Activated CD4-positive, alpha-beta T cell treated with anti-CD3 and anti-CD28 coated beads, Interleukin-2, amount 50 U/mL, for 4 hours (primary cell): ENCODE data around the gene PRKD1.
"Not testable (repeated sequence)": the region's sequence is repeated elsewhere in the genome, so short reads cannot be mapped to it uniquely, and the experiment has no call there.

ENCODE experiments used
- DNase-seq, 2 experiments: peaks; one replicate each; pipeline ENCODE4 v3.0.0-alpha.2; 2020

PRKD1 gene

DNA sequence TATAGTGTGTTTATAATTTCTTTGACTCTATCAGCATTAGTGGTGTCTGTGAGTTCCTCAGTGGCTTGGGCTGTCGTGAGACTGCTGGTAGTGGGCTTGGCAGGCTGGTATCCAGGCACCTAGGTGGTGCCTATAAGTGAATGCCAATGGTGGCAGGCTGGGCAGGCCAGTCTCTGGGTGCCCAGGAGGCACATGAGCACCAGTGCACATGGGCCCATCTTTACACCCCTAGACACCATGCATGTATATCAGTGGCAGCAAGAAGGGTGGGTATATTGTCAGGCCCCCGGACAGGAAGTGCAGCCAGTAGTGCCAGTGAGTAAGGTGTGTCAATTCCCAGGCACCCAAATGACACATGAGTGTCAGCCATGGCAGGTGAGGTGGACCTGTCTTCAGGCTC, 138.2 kb downstream of the PRKD1 start:
- DNase-seq: no peak

- DNase-seq: no peak
These were observed 139.6 kb downstream of the PRKD1 start for GRCh38 chr14:29788093-29788492.

DNA sequence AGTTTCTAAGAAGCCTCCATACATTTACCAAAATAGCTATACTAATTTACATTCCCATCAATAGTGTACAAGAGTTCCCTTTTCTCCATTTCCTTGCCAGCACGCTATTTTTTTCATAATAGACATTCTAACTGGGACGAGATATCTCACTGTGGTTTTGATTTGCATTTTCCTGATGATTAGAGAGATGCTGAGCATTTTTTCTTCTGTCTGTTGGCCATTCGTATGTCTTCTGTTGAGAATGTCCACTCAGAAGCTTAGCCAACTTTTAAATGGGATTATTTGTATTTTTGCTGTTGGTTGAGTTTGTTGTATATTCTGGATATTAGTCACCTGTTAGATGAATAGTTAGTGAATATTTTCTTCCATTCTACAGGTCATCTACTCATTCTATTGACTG, 144.1 kb downstream of the PRKD1 start:
- DNase-seq: no peak

DNA sequence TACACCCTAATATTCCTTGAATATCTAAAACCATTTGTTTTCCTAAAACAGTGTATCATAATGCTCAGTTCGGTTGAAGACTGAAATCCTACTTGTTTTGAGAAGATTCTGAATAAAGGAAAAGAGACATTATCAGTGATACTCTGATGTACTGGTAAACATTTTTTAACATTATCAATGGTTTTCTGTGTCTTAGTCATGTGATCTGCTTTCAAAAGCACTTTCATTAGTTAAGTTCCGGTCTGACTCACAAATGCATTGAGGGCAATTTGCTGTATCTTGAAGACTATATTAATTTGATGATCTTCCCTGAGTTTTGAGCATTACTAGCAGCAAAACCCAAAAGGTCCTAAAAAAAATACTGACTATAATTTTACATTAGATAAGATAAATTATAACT, 145.6 kb downstream of the PRKD1 start:
- no peak for DNase-seq

DNA sequence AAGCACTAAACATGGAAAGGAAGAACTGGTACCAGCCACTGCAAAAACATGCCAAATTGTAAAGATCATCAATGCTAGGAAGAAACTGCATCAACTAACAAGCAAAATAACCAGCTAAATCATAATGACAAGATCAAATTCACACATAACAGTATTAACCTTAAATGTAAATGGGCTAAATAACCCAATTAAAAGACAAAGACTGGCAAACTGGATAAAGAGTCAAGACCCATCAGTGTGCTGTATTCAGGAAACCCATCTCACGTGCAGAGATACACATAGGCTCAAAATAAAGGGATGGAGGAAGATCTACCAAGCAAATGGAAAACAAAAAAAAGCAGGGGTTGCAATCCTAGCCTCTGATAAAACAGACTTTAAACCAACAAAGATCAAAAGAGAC, 150.5 kb downstream of the PRKD1 start:
- not testable (repeated sequence) for DNase-seq

GRCh38 chr14:29773990-29774389, 153.7 kb downstream of the PRKD1 start:
- no peak for DNase-seq

DNA sequence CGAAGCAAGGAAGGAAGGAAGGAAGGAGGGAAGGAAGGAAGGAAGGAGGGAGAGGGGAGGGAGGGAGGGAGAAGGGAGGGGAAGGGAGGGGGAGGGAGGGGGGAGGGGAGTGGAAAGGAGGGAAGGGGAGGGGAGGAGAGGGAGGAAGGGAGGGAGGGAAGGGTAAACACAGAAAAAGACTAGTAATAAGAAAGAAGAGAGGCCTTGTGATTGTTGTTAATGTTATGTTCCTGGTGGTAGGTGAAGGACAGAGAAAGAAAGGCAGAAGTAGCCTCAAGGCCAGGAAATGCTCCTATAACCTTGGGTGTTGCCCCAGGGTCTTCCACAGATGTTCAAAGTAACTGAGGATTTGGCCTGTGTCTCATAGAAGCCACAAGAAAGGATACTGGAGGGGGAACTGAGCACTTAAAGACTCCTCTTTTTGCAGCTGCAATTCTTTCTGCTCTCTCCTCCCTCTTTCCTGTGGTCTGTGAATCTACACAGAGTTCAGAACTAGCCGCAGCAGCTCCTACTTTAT, 164.2 kb downstream of the PRKD1 start:
- no peak for DNase-seq

GRCh38 chr14:29759521-29760340, 167.9 kb downstream of the PRKD1 start:
- no peak for DNase-seq

GRCh38 chr14:29757711-29758233, 169.9 kb downstream of the PRKD1 start:
- no peak for DNase-seq

- DNase-seq: no peak
These were observed 170.4 kb downstream of the PRKD1 start for GRCh38 chr14:29757188-29757680.

DNA sequence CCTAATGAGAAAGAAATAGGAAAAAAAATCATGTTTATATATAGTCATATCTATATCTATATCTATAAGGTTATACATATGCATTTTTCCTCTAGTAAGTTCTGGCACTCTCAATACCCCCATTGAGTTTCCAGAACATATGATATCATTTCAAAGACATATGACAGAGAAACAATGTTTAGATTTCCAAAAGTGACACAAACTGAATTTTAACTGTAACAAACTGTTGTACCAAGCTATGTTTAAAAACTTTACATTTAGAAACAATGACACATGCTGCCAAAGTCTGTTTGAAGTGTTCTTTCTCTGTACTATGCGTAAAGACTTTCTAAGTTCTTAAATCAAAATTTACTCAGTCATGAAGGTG, 171.6 kb downstream of the PRKD1 start:
- DNase-seq: no peak

DNA sequence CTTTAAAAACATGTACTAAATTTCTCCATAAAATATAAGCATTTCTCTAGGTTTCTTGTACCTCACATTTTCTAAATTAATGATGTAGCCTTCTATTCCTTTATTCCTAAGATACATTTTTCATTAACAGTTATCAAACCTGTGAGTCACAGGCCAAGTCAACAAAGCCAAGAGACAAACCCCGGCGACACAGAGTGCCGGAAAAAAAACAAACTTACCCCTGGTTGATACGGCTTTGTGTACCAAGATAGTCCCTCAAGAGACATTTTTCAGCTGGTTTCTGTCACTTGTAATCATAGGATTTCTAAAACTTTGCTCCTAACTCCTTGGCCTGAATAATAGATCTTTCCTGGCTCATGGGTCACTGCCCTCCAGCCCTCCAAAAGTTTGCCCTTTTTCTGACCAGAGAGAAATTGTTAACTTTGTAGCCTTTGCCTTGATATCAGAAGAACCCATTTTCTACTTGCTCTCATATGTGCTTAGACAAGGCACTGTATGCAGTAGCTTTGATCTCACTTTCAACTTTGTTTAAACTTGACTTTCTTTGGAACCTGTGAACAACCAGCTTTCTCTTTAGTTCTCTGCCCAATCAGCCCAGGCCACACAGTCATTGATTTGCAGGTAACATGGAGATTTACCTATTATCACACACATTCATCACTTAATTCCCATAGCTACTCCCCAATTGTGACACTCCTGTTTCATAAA, 172.2 kb downstream of the PRKD1 start:
- no peak for DNase-seq

- no peak for DNase-seq
These were observed 173.5 kb downstream of the PRKD1 start for GRCh38 chr14:29754134-29754533.

DNA sequence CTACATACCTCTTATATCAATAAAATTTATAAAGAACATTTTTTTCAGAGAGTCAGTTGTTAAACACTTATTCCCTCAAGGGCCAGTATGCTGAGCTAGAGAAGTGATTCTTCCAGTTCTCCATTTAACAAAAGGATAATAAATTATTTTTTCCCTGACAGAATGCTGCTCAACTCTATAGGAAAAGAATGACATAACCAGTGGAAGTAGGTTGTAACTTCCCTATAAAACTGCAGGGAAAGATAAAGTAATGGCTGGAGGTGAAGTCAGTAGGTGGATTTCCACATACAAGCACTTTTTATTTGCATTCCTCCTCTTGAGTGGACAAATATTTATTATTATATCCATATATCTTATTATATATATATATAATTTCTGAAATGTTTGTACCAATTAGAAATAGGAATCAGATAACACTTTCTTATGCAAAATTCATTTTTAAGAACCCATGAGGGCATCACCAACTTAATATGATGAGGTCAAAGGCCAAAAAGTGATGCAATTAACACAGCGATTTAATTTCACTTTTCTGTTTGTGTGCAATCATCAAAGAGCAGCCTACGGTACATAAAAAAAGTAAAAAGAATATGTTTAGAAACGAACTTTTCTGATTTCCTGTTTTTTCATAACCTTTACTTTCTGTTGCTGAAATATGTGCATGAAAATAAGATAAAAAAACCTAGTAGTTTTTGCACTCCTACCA, 175.3 kb downstream of the PRKD1 start:
- DNase-seq: no peak

- no peak for DNase-seq
These were observed 177.8 kb downstream of the PRKD1 start for GRCh38 chr14:29749829-29750228.

DNA sequence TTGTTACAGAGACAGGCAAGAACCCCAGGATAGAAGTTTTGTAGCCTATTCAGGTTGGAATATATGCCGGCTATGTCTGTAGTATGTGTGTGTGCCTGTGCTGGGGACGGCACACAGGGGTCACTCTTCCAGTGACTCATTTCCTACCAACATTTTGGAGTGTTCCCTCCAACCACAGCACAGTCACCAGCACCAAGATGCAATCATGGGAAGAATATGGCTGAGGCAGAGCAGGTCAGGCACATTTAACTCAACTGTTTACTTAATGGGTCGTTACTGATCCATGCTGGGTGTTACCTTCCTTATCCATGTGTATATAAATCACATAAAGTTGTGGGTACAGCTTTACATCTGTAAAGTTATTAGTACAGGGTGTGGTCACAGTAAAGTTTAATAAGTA, 178.3 kb downstream of the PRKD1 start:
- DNase-seq: no peak

GRCh38 chr14:29745863-29746262, 181.8 kb downstream of the PRKD1 start:
- no peak for DNase-seq

GRCh38 chr14:29743531-29743930, 184.1 kb downstream of the PRKD1 start:
- DNase-seq: no peak

DNA sequence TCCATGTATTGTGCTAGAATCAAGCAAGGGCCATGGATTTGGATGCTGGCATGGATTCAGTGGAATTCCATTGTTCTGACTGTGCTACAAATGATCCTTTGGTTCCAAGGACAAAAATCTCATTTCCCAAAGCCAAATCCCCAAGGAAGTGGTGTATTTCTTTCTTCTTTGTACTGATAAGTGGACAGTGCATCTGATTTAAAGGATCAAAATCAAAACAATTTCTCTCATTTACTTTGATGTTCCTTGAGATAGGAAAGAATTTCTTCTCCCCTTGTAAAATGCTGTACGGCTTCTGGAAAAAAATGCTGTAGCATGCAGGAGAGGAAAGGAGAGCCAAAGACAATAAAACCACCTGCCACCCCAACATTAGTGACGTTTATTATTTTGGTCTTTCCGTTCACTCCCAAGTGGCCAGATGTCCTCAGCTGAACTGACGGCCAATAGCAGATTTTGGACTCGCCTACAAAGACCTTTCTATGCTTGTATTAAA, 185.7 kb downstream of the PRKD1 start:
- no peak for DNase-seq

DNA sequence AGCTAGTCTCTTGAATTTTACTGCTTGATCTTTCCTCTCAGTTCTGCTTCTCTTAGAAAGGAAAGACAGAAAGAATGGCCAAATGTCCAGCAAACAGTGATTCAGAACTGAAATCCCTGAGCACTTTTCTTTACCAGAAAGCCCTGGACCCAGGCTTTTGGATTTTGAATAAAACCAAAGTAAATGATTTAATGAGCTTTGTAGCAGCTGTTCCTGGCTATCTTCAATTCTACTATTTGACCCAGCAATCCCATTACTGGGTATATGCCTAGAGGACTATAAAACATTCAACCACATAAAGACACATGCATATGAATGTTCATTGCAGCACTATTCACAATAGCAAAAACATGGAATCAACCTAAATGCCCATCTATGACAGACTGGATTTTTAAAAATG, 187.2 kb downstream of the PRKD1 start:
- DNase-seq: no peak

DNA sequence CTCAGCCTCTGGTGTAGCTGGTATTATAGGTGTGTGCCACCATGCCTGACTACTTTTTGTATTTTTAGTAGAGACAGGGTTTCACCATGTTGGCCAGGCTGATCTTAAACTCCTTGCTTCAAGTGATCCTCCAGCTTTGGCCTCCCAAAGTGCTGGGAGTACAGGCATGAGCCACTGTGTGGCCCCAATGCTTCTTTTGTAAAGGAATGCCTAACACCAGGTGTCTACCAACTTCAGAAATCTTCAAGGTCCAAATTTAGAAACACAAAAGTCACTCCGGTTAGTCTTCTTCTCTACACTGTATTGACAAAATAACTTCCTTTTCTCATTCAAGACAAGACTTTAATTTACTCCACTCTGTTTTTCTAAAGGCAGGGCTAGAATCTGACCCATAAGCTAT, 188.7 kb downstream of the PRKD1 start:
- DNase-seq: no peak

GRCh38 chr14:29738056-29738455, 189.6 kb downstream of the PRKD1 start:
- DNase-seq: no peak

GRCh38 chr14:29735459-29735858, 192.2 kb downstream of the PRKD1 start:
- no peak for DNase-seq
